GM11168 (cell line): ENCODE measurements around the gene MTX3.

Source experiments
- in situ Hi-C: fragments of 300-500 bp; cut with MboI; formaldehyde crosslinking; loops from one replicate; pipeline ENCODE4 v1.12.0; 2022; ENCODE audit warnings: low sequenced_read_pairs; ENCODE audit not compliant: unreplicated experiment

MTX3 gene, protein sequence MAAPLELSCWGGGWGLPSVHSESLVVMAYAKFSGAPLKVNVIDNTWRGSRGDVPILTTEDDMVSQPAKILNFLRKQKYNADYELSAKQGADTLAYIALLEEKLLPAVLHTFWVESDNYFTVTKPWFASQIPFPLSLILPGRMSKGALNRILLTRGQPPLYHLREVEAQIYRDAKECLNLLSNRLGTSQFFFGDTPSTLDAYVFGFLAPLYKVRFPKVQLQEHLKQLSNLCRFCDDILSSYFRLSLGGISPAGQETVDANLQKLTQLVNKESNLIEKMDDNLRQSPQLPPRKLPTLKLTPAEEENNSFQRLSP

DNA sequence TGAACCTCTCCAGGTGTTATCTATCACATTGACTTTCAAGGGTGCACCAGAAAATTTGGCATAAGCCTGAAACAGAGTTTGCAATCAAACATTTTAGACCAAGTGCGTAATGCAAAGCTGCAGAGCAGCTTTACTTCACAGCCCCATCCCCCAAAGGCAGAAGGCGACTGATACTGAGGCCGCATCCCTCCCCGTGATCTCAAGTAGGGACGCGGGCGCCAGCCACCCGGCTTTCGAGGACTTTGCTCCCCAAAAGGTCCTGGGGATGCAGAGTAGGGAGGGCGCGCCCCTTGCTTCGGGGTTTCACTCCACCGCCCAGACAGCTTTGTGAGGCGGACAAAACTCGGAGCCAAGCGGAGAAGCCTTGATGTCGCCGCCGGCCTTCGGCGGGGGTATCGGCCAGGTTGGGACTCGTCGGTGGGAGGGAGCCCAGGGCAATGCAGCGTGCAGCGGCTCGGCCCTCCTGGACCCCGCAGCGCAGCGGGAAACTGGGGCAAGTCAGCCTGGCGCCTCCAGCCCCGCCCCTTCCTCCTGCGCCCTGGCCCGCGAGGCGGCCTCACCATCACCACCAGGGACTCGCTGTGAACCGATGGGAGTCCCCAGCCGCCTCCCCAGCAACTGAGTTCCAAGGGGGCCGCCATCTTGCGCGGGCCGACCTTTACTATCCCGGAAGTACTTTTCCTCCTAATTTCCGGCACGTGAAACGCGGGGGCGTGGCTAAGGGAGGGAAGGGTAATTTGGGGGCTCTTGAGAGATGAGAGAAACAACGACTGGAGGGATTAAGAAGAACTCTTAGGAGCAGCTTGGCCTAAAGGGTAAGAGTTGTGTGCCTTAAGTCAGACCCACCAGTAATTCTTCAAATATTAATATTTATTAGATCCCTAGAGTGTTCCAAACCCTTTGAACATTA is at the start of gene MTX3:
TSS of gene MTX3 (minus strand) at position 665 of the 910 bp plus-strand sequence. CDS start at position 641, 24 bp downstream.
- in situ Hi-C loops, result no loop called here

DNA sequence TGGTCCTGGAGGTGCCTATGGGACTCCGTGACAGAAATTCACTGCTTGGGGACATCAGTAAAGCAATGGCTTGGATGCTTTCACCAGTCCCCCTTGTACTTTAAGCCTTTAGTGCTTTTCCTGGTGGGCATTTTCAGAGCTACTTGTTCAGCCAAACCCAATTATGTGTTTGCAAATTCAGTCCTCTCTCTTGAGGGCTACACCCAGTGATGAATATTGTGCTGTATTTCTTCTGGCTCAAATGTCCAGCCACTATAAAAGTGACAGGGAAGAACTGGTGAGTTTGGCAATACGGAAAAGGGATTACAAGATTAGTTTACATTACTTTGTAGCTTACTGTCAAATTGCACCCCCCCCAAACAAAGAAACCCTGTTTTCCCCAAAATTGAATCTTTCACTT is 48.6 kb upstream of the MTX3 start:
- in situ Hi-C loops, result no loop called here

DNA sequence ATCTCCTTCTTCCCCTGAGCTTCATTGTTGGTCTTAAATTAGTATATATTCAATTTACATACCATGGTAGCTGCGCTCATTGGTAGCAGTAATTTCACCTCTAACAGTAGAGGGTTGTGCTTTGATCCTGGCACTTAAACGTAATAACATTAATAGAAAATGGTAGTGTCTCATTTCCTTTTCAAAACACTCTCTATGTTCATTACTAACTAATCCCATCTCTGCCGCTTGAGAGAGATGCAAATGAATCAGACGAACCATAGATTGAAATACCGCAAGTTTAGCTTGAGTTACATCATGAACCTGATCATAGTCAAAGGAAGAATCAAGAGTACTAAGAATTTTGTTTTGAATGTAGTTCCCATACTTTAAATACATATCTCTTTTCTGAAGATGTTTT is 46.3 kb upstream of the MTX3 start:
- in situ Hi-C loops, result no loop called here

DNA sequence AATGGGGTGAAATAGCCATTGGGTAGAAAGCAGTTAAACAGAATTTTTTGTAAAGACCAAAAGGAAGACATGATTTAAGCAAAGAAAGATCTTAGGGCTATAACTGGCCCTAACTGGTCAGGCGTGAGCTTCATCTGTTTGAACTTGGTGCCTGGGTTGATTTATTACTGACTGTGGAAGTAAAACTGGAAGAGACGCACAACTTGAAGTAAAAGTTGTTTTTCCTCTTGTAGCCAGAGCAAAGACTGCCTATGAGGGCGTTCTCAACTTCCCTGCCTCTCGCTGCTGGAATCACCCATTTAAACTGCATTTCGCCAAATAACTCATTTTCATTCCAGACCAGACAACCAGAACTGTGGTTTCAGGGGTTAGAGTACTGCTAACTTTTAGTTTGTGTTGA is 45.6 kb upstream of the MTX3 start:
- in situ Hi-C loops, result no loop called here

GRCh38 chr5:80035839-80036238 is 44.8 kb upstream of the MTX3 start:
- in situ Hi-C loops, result no loop called here

- in situ Hi-C loops, result no loop called here
Observed at GRCh38 chr5:80034962-80035821, 44.1 kb upstream of the MTX3 start, which contains the start of gene THBS4. Gene THBS4 (plus strand): TSS chr5:80035348. CDS start chr5:80035538, 190 bp downstream.

DNA sequence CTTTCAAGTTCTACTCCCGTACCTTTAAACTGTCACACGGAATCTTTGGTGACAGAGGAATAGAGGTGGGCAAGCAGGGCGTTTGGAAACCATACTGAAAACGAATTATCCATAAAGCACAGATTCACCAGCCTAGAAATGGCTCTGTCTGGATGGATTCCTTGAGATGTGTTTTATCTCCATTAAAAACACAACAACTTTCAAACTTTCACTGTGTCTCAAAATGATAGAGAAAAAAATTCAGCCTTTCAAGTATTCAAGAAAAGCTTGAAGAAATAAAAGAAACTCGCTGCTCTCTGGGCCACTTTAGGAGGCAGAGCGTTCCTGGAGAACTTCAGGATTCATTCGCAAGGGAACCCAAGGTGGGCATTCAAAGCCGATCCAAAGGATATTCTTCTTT is 43.5 kb upstream of the MTX3 start:
- in situ Hi-C loops, result no loop called here

- in situ Hi-C loops, result no loop called here
Observed at GRCh38 chr5:80033513-80033912, 42.5 kb upstream of the MTX3 start.

- in situ Hi-C loops, result no loop called here
Observed at GRCh38 chr5:80031109-80031508, 40.0 kb upstream of the MTX3 start.

GRCh38 chr5:80026841-80027240 is 35.8 kb upstream of the MTX3 start:
- in situ Hi-C loops, result no loop called here

DNA sequence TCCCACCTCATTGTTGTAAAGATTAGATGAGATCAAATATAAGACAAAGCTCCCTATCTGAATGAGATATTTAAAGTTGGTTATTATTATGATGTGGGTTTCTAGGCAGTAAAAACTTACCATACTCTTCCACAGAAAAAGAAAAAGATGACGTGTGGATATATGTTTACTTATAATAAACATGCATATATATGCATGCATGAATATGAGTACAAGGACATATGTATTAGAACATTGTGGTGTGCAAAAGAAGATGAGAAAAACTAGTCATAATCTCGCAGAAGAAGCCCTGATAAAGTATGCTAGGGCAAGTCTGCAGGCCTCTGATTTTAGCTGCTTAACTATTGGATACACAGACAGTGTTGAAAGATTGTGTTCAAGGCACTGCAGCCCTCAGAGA is 34.0 kb upstream of the MTX3 start:
- in situ Hi-C loops, result no loop called here

- in situ Hi-C loops, result no loop called here
Observed at GRCh38 chr5:80010754-80011392, 19.8 kb upstream of the MTX3 start.

- in situ Hi-C loops, result no loop called here
Observed at GRCh38 chr5:80008995-80009765, 18.1 kb upstream of the MTX3 start.

DNA sequence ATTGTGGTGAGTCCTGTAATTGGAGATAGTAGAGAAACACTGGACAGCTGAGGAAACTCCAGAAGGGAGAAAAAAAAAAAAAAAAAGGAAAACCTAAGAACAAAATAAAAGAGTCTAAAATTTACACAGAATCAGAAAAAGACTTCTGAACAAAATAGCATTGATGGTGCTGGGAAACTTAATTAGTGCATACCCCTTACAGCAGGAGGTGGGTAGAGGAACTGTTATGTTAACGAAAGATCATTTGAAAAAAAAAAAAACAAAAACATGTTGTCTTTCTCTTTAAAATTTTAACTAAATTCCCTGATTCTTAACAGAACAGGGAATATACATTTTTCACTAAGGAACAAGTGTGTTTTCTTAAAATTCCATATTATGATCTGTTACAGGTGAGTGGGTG is 11.6 kb upstream of the MTX3 start:
- in situ Hi-C loops, result no loop called here

GRCh38 chr5:79999722-80000121 is 8.7 kb upstream of the MTX3 start:
- in situ Hi-C loops, result no loop called here

DNA sequence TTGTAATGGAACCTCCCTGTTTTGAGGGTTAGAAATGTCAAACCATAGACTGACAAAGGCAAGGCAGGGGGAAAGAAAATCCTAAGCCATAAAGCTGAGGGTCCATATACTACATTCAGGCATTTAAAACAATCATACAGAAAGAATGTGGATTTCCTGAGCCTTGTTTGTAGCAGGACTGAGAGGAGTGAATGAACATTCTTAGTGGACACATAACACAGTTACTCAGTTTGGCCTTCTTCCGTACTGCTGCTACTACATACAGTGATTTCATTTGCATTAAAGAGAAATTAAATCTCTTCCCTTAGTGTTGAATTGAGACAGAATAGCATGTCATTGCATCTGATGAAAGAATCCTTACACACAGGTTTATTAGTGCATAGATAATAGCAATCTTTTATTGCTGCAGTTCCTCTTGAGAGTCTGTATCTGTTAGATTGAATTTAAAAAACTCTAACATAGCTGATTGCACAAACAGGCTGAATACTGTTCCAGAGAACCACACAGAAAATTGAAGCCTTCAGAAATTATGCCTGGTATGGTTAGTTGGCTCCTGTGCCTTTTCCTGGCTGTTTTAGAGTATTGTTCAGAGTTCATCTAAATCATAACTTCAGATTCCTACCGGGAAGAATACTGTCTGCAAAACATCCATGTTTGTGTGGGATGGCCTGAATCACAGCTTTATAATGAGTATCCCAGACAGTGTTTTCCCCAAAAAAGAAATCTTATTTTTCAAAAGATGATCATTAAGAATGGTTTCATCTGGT is 2.0 kb upstream of the MTX3 start:
- in situ Hi-C loops, result no loop called here

GRCh38 chr5:79990205-79990597 is 861 bp downstream of the MTX3 start:
- in situ Hi-C loops, result no loop called here

DNA sequence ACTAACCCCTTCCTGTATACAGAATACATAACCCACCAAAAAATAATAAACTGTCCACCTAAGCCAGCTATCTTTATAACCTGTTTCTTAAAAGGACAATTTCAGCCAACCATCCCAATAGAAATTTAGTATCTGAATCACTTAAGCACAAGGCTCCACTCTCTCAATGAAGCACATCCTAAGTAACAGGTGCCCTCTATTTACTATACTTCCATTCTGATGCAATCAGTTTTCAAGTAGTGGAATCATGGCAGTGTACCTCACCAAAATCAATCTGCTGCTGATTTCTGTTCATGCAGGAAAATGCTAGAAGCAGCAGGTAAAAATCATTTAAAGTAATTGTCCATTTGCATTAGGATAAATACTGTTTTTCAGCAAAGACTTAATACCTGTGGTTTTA is 4.8 kb downstream of the MTX3 start:
- in situ Hi-C loops, result no loop called here

DNA sequence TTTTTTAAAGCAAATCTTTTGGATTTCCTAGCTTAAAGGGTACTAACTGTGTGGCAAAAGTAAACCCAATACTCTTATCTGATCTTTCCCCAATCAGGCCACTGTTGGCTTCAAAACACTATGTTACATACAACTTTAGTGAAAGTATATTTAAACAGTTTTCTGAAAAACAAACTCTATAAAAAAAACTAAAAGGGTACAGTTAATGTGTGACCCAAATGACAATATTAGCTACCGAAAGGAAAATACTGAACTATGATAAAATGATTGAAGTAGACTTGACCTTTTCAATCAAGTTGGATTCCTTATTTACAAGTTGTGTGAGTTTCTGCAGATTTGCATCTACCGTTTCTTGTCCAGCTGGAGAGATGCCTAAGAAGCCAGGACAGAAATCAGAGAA is 5.8 kb downstream of the MTX3 start:
- in situ Hi-C loops, result no loop called here
